ACHN (cell line): Measurements from ENCODE around the gene GPRASP2.

ENCODE experiments used
- DNase-seq: peaks from one replicate; pipeline ENCODE4 v3.0.0-alpha.2; 2015
- in situ Hi-C: cut with HindIII; loops from 2 replicates; pipeline ENCODE4 v1.10.0; 2017; ENCODE audit warnings: low sequenced_read_pairs, low pct_ligation_motif_present, low pct_unique_long_range_greater_than_20kb

Gene GPRASP2

DNA sequence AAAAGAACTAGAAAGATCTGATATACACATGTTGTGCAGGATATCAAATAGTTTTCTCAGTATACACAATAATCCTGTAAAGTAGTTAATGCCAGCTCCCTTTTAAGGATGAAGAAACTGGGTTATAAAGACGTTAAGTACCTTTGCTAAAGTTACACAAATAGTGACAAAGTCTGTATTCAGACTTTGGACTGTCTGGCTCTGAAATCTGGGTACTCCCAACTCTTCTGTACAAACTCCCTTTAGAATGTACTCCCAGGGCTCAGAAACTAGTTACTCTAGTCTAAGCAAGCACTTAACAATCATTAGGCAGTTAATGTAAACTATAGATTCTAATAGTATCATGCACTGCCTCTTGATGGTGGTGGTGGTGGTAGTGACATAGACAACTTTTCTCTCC lies 15.5 kb downstream of the GPRASP2 start:
- in situ Hi-C loops: no loop called here
- no peak for DNase-seq

GRCh38 chrX:102728646-102729045 lies 16.4 kb downstream of the GPRASP2 start:
- no peak for DNase-seq
- in situ Hi-C loops: no loop called here

- in situ Hi-C loops: no loop called here
- DNase-seq: no peak
Measured at GRCh38 chrX:102739657-102740056, 27.4 kb downstream of the GPRASP2 start.

- in situ Hi-C loops: no loop called here
- DNase-seq: no peak
Measured at GRCh38 chrX:102744307-102744706, 32.1 kb downstream of the GPRASP2 start.

DNA sequence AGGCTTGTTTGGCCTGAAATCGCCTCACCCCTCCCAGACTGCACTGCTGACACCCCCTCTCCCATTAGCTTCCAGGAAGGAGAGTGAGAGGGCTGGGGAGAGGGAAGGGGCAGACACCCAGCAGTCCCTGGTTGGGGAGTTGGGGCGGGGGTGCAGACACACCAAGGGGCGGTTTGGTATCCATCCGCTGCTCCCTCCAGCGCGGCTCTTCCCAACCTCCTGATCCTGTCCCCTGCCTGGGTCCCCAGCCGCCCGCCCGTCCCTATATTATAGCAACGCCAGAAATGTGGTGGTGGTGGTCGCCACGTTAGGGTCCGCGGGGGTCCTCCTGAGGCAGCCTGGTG lies 33.2 kb downstream of the GPRASP2 start:
- in situ Hi-C loops: no loop called here
- DNase-seq: no peak

GRCh38 chrX:102745857-102746584 lies 33.8 kb downstream of the GPRASP2 start:
- in situ Hi-C loops: no loop called here
- DNase-seq: peak; percentile 27

GRCh38 chrX:102765217-102765616 lies 53.0 kb downstream of the GPRASP2 start:
- in situ Hi-C loops: no loop called here
- DNase-seq: peak; percentile 49

DNA sequence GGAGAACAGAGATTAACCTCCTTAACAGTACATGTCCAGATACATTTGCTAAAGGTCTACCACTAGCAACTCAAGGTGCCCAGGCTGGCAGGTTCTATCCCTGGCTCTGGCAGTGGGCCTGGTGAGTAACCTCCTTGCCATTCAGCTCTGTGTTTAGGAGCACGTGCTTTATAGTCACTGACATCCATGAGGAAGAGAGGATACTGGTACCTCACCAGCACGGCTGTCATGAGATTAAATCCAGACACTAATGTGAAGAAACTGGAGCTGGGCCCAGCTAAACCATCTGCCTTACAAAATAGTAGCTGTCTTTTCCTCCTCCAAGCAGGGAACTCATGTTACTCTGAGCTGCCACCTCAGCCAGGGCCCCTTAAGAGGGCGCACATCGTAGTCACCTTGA lies 53.6 kb downstream of the GPRASP2 start:
- in situ Hi-C loops: no loop called here
- peak; percentile 46 for DNase-seq

- in situ Hi-C loops: no loop called here
- no peak for DNase-seq
Measured at GRCh38 chrX:102767287-102767686, 55.0 kb downstream of the GPRASP2 start.
